Stimulated activated CD4-positive, alpha-beta T cell treated with anti-CD3 and anti-CD28 coated beads, Interleukin-15, amount 100 ng/mL, for 1 hour (primary cell): Measurements from ENCODE around the gene CHGA.

Experiments
- DNase-seq, 2 donors: peaks; one replicate each; pipeline ENCODE4 v3.0.0-alpha.2; 2020; ENCODE audit warnings: low read depth in 1 of 2, low spot score in 1 of 2

Gene CHGA

DNA sequence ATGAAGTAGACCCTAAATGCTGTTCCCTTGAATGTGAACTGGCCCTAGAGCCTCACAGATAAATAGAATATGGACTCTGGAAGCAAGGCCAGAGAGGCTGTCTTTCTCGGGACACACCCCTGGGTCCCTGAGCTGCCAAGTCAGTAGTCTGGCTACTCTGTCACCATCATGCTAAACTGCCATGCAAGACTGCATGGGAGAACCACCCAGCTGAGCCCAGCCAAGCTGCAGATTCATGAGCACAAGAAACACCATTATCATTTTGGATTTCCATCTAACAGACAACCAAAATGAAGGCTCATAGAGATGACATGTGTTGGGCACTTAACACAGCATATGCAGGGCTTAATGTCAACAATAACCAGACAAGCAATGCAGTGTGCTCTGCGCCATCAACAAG is 53.3 kb downstream of the CHGA start:
- no peak for DNase-seq

GRCh38 chr14:92978229-92979021 is 55.5 kb downstream of the CHGA start:
- no peak for DNase-seq

DNA sequence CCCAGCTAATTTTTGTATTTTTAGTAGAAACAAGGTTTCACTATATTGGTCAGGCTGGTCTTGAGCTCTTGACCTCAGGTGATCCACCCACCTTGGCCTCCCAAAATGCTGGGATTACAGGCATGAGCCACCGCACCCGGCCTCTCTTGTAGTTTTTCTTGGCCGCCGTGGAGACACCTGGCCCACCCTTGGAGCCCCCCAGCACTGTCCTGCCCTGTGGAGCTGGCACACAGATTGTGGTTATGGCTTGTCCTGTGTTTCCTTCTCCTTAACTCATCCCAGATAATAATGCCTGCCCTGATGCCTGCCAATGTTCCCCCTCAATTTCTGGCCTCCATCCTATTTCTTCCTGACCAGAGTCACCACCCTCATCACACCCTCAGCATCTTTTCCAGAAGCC is 57.9 kb downstream of the CHGA start:
- DNase-seq, result no peak

DNA sequence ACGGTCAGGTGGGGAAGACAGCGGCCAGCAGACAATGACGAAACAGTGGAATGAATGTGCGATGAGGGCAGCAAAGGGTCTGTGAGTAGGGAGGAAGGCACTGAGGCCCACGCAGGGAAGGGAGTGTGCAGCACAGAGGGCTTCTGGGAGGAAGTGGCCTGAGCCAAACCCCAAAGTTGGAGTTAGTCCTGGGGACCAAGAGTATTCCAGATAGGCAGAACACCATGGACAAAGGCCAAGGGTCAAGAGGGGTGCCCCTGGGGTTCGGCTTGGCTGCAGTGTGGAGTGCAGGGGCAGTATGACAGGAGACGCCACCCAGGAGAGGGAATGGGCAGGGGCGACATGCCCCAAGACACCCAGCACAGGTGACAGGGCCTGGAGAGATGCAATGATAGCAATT is 58.8 kb downstream of the CHGA start:
- DNase-seq, result no peak

- no peak for DNase-seq
Observed at GRCh38 chr14:92982956-92983355, 60.0 kb downstream of the CHGA start.

DNA sequence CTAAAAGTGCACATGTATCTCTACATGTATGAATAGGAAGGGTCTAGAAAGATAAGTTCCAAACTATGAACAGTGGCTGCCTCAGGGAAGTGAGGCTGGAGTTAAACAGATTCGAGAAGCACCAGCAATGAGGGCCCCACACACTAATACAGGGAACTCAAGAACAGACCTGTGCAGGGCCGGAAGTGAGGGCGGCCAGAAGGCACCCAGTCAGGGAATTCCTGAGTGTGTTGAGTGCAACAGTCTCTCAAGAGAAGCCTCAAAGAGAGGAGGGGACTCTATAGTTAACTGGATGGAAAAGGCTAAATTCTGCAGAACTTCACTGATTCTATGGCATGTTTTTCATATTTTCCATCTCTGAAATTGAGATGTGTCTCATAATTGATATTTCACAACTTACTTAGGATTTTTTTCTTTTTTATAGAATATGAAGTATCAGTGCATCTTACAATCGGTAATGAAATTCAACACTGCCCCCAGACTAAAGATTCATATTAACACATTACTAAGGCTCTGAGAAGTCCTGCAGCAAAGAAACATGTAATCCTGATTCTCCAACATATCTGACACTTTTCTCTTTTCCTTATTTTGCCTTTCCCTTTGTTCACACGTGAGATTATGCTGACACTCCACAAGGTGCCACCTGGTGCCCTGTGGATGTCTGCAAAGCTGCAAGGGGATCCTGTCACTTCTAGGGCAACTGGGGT is 61.3 kb downstream of the CHGA start:
- no peak for DNase-seq
